Liver (tissue), 3 donors: Measurements from ENCODE around the gene RASA3.
"Not testable (repeated sequence)": the region's sequence is repeated elsewhere in the genome, so short reads cannot be mapped to it uniquely, and the experiment has no call there.

Experiments
- CTCF ChIP-seq: fragments of 150-350 bp; IDR thresholded peaks from 2 replicates; pipeline ENCODE4 v1.5.1; 2017; ENCODE audit warnings: improper control_type of control experiment, low read depth, low read length; ENCODE audit not compliant: missing input control
- RXRA ChIP-seq, 2 donors: IDR thresholded peaks; 2 replicates each; pipeline ENCODE4 v1.6.1; 2017 to 2018; ENCODE audit warnings: antibody characterized with exemption in 2 of 2, mild to moderate bottlenecking in 1 of 2
- YY1 ChIP-seq: IDR thresholded peaks from 2 replicates; pipeline ENCODE4 v1.6.1; 2016; ENCODE audit warnings: antibody characterized with exemption, mild to moderate bottlenecking
- donor health status: healthy.
- donor health status: healthy.

- not testable (repeated sequence) for TF ChIP-seq YY1; RXRA (IDR thresholded peaks at IDR 0.05); CTCF
Observed at GRCh38 chr13:114098689-114099056, 33.8 kb downstream of the RASA3 start.
